Thoracic aorta (tissue), 2 donors: Measurements from ENCODE around the gene KCND2. TPM values are rescaled to one million over a fixed set of nuclear protein-coding genes. Genes with fewer than 3 reads are reported as not detected.

Experiments
- ATAC-seq: fragments of 150-250 bp; one replicate; pipeline ENCODE4 v1.8.0; 2017; ENCODE audit warnings: low read depth; ENCODE audit not compliant: insufficient number of reproducible peaks, low FRiP score
- DNase-seq: peaks from one replicate; pipeline ENCODE4 v3.0.0-alpha.2; 2020; ENCODE audit warnings: low spot score
- H3K27ac ChIP-seq, 2 donors: fragments of 200-600 bp; sonication (generic); 1 replicate in 1 of 2; 2 replicates in 1 of 2; pipeline ENCODE4 v1.5.1; 2016; ENCODE audit warnings: mild to moderate bottlenecking in 2 of 2, moderate library complexity in 2 of 2
- H3K27me3 ChIP-seq: fragments of 200-600 bp; sonication (generic); replicated peaks from 2 replicates; pipeline ENCODE4 v1.6.0; 2016; ENCODE audit warnings: mild to moderate bottlenecking; ENCODE audit not compliant: insufficient read depth
- H3K36me3 ChIP-seq: fragments of 200-600 bp; sonication (generic); one replicate; pipeline ENCODE4 v1.5.1; 2016
- H3K4me1 ChIP-seq, 2 donors: fragments of 200-600 bp; sonication (generic); 1 replicate in 1 of 2; 2 replicates in 1 of 2; pipeline versions ENCODE4 v1.5.1 to v1.6.0; 2016; ENCODE audit warnings: low read depth in 2 of 2, mild to moderate bottlenecking in 1 of 2; ENCODE audit not compliant: control insufficient read depth in 1 of 2
- H3K4me3 ChIP-seq: fragments of 200-600 bp; sonication (generic); 2 replicates; pipeline ENCODE4 v1.5.1; 2016; ENCODE audit warnings: mild to moderate bottlenecking
- H3K9me3 ChIP-seq: fragments of 200-600 bp; sonication (generic); 2 replicates; pipeline ENCODE4 v1.5.1; 2016
- total RNA-seq, 2 donors: library from RNA; depleted of rRNA; stranded (reverse); fragments of >200 nt; gene quantifications; one replicate each; pipeline versions ENCODE4 v1.1.0 to v1.2.3, GENCODE V29; 2016
- TF ChIP-seq, protein P1 (sequence below): fragments of 200-600 bp; sonication (generic); IDR thresholded peaks from one replicate; pipeline ENCODE4 v1.5.1; 2019; ENCODE audit warnings: antibody characterized with exemption

Gene KCND2
- total RNA-seq, 2 donors from 2014 or later = 0.14 to 0.99 TPM

DNA sequence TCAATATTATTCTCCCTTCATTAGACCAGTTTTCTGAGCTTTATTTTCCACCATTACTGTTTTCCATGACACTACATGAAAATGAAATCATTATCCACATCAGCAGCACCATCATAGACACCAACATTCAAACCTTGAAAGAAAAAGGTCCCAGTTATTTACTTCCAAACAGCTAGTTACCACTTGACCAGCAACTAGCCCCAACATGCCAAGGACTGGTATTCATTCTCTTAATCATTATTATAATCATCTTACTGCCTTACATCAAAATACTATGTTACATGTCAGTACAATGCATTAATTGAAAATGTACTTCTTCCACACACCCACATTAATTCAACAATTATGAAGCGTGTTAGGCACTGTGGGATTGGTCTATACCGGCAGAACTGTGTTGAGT, 385.5 kb downstream of the KCND2 start:
- Histone ChIP-seq H3K36me3 (no peaks in the 10 kb centered on the region), H3K4me1 (no peaks in the 10 kb centered on the region)
- DNase-seq = no peak

DNA sequence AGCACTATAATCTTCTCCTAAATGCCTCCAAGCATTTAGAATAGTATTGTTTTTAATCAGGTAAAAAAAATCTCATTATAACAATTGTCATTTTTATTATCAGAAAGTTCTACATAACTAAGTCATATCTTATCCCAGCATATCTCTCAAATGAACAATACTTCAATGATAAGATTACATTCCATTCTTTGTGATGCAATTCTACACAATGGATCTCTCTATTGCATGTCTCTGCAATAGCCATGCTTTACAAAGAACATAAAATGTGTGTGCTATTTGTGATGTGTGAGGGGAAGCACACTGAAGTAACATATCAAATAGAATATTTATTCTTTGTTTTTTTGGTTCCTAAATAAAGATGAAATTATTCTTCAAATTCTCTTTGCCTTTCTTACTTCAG, 389.3 kb downstream of the KCND2 start:
- Histone ChIP-seq H3K4me3 (no peak overlapping the region), H3K36me3 (no peaks in the 10 kb centered on the region), H3K27ac (no peak overlapping the region), H3K4me1 (no peaks in the 10 kb centered on the region), H3K9me3 (no peaks in the 10 kb centered on the region), H3K27me3 (no peaks in the 10 kb centered on the region)
- ATAC-seq (no peak), DNase-seq (no peak)
- TF ChIP-seq, protein P1, sequence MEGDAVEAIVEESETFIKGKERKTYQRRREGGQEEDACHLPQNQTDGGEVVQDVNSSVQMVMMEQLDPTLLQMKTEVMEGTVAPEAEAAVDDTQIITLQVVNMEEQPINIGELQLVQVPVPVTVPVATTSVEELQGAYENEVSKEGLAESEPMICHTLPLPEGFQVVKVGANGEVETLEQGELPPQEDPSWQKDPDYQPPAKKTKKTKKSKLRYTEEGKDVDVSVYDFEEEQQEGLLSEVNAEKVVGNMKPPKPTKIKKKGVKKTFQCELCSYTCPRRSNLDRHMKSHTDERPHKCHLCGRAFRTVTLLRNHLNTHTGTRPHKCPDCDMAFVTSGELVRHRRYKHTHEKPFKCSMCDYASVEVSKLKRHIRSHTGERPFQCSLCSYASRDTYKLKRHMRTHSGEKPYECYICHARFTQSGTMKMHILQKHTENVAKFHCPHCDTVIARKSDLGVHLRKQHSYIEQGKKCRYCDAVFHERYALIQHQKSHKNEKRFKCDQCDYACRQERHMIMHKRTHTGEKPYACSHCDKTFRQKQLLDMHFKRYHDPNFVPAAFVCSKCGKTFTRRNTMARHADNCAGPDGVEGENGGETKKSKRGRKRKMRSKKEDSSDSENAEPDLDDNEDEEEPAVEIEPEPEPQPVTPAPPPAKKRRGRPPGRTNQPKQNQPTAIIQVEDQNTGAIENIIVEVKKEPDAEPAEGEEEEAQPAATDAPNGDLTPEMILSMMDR = no peak

More for the DNA sequence above, 385.5 kb downstream of the KCND2 start:
- TF ChIP-seq, protein P1 = no peak
- no peak overlapping the region for H3K4me3 ChIP-seq
- ATAC-seq = no peak
- H3K27ac ChIP-seq = no peak overlapping the region
- no peaks in the 10 kb centered on the region for H3K27me3 ChIP-seq
- H3K9me3 ChIP-seq = no peaks in the 10 kb centered on the region

DNA sequence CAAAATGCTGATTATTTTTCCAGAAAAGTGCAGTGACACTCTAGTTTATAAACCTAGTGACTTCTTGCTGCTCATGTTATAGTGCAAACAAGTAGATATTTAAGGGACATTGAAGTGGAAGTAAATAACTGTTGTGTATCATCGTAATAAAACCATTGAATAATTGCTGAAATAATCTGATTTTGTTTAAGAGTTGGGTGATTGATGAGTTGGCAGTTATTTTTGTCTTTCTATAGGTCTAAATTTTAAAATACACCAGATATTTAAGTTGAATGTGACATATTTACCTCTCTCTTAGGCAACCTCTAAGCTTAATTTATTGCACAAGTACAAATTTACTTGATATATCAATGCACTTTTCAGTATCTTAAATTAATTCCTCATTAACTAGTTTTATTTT, 392.1 kb downstream of the KCND2 start:
- DNase-seq (no peak), ATAC-seq (no peak)
- Histone ChIP-seq H3K36me3 (no peaks in the 10 kb centered on the region), H3K27ac (no peak overlapping the region), H3K9me3 (no peaks in the 10 kb centered on the region), H3K4me3 (no peak overlapping the region), H3K27me3 (no peaks in the 10 kb centered on the region), H3K4me1 (no peaks in the 10 kb centered on the region)
- TF ChIP-seq, protein P1 = no peak

DNA sequence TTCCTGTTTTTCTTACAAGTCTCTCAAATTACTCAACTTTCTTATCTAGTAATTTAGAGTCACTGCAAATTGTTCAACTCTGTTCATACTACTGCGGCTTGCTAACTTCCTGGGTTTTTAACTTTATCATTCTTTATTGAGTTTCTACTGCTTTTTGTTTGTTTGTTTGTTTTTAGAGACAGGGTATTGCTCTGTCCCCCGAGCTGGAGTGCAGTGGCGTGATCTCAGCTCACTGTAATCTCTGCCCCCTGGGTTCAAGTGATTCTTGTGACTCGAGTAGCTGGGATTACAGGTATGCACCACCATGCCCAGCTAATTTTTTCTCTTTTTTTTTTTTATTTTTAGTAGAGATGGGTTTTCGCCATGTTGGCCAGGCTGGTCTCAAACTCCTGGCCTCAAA, 402.1 kb downstream of the KCND2 start:
- DNase-seq = no peak
- ATAC-seq = no peak
- Histone ChIP-seq H3K9me3 (no peaks in the 10 kb centered on the region), H3K27me3 (no peaks in the 10 kb centered on the region), H3K4me3 (no peak overlapping the region), H3K27ac (no peak overlapping the region), H3K36me3 (no peaks in the 10 kb centered on the region), H3K4me1 (no peaks in the 10 kb centered on the region)
- TF ChIP-seq, protein P1 = no peak

DNA sequence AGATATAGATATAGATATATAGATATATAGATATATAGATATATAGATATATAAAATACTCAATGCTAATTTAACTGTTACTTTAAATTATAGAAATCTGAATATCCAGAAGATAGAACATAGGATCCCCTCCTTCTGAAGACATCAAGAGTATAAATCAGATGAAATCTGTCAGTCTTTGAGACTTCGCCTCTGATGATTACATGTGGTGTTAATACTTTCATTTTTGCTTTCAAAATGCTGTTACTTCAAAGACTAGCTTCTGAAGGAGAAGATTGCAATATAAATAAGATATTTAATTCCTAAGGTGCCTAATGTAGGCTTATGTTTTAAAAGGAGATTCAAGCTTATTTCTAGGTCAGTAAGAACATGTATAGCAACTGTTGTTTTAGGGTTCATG, 404.6 kb downstream of the KCND2 start:
- Histone ChIP-seq H3K4me3 (no peak overlapping the region), H3K27me3 (no peaks in the 10 kb centered on the region), H3K9me3 (no peaks in the 10 kb centered on the region), H3K4me1 (no peaks in the 10 kb centered on the region), H3K36me3 (no peaks in the 10 kb centered on the region), H3K27ac (no peak overlapping the region)
- DNase-seq (no peak), ATAC-seq (no peak)
- TF ChIP-seq, protein P1 = no peak
